ENCODE data around the gene SHMT2. TPM values are rescaled to one million over a fixed set of nuclear protein-coding genes. Genes with fewer than 3 reads are reported as not detected.

SHMT2 gene
- total and polyA plus RNA-seq, 2 of the 13 experiments (the other 11 are each of a cell fraction or from before 2014, with no cell fraction given) = 181 to 393 TPM

GRCh38 chr12:57218030-57218853 is 11.3 kb upstream of the SHMT2 start:
- ChIA-PET POLR2A (no interaction called here), CTCF (ENCODE audit: low intra/inter-chr PET ratio, low total read pairs) (interaction anchor here (9.8 kb wide), 1 partner anchor 22 kb away, joined by 308 read pairs; a partner anchor contains a TSS)
- H2AFZ ChIP-seq (ENCODE audit: low read length) = no peak overlapping the region
- no peak overlapping the region for H3K27ac ChIP-seq (ENCODE audit: extremely low read length, insufficient read depth, low read length)
- intact Hi-C loops (cut with micrococcal nuclease; ENCODE audit: unreplicated experiment) = no loop called here
- TF ChIP-seq SUZ12 (IDR thresholded peaks at IDR 0.05; ENCODE audit: low read depth, low read length) (no peak), ZNF788 (CRISPR knock-in tag; IDR thresholded peaks at IDR 0.05; ENCODE audit: borderline replicate concordance) (no peak), DMTF1 (CRISPR knock-in tag; IDR thresholded peaks at IDR 0.05) (no peak), ATF7-NPFF (CRISPR knock-in tag; IDR thresholded peaks at IDR 0.05; ENCODE audit: low read depth) (no peak), MYPOP (CRISPR knock-in tag; IDR thresholded peaks at IDR 0.05) (no peak), ZMYM2 (CRISPR knock-in tag; IDR thresholded peaks at IDR 0.05) (no peak), NCOA2 (CRISPR knock-in tag; IDR thresholded peaks at IDR 0.05) (no peak), ZNF367 (CRISPR knock-in tag; IDR thresholded peaks at IDR 0.05; ENCODE audit: borderline replicate concordance) (no peak), ZNF607 (CRISPR knock-in tag; IDR thresholded peaks at IDR 0.05; ENCODE audit: borderline replicate concordance) (no peak), RFX3 (CRISPR knock-in tag; IDR thresholded peaks at IDR 0.05) (no peak), ZNF552 (CRISPR knock-in tag; IDR thresholded peaks at IDR 0.05; ENCODE audit: borderline replicate concordance) (no peak), HOXA5 (CRISPR knock-in tag; IDR thresholded peaks at IDR 0.05) (no peak), NFYC (CRISPR knock-in tag; IDR thresholded peaks at IDR 0.05) (no peak), FOXM1 (CRISPR knock-in tag; IDR thresholded peaks at IDR 0.05) (no peak), ZNF33B (CRISPR knock-in tag; IDR thresholded peaks at IDR 0.05) (no peak), ZNF136 (CRISPR knock-in tag; IDR thresholded peaks at IDR 0.05; ENCODE audit: low read depth) (no peak), ISL2 (CRISPR knock-in tag; IDR thresholded peaks at IDR 0.05) (no peak)
- FAIRE-seq = no peak
- no peak overlapping the region for H3K9ac ChIP-seq (ENCODE audit: insufficient read depth, low read depth, low read length)
- no peak for DNase-seq (ENCODE audit: low spot score)
- no peaks in the 10 kb centered on the region for H3K9me3 ChIP-seq (ENCODE audit: low read length)
- peaks cover 9% of the 10 kb centered on the region; the same call in 1 of the 2 replicates for H4K20me1 ChIP-seq (ENCODE audit: insufficient read depth, low read length)
- H3K79me2 ChIP-seq (ENCODE audit: insufficient read depth, low read length) = no peaks in the 10 kb centered on the region
- H3K27me3 ChIP-seq (ENCODE audit: control insufficient read depth in 1 of 2, insufficient read depth in 2 of 2, low read length in 2 of 2) = peaks cover 20 to 80% of the 10 kb centered on the region in 2 experiments
- peaks cover 51% of the 10 kb centered on the region for H3K4me1 ChIP-seq (ENCODE audit: insufficient read depth, low read length)
- ATAC-seq = no peak
- H3K4me2 ChIP-seq (ENCODE audit: low read depth, low read length) = no peak overlapping the region
- BruUV-seq (replicated peaks) = no TSS peak
- H3K4me3 ChIP-seq (replicated peaks in 1 of 3; ENCODE audit: insufficient read depth in 1 of 3, low read depth in 2 of 3, low read length in 3 of 3) = no peak overlapping the region
- 17% methylated on average over 4 of the region's 5 CpGs for WGBS (ENCODE audit: low lambda C conversion rate)
- H3K36me3 ChIP-seq (replicated peaks in 1 of 2; ENCODE audit: control insufficient read depth in 1 of 2, insufficient read depth in 2 of 2, low read length in 2 of 2) = no peaks in the 10 kb centered on the region
- in situ Hi-C loops (cut with HindIII; ENCODE audit: extremely low pct_ligation_motif_present, low pct_unique_long_range_greater_than_20kb) = no loop called here

Data from HepG2 (cell line).